ENCODE measurements around the gene CHI3L2.
A peak's percentile ranks its signal among the peaks of the same experiment; 100 is the strongest.

CHI3L2 gene

GRCh38 chr1:111202366-111202706 lies 25.2 kb upstream of the CHI3L2 start:
- no peak for TF ChIP-seq CTCF (IDR thresholded peaks at IDR 0.05; ENCODE audit: low read depth, low read length)
- no peak overlapping the region for H3K4me3 ChIP-seq (ENCODE audit: low read depth, low read length)

GRCh38 chr1:111202707-111203623 lies 24.5 kb upstream of the CHI3L2 start:
- TF ChIP-seq CTCF (IDR thresholded peaks at IDR 0.05; ENCODE audit: low read depth, low read length) = no peak
- H3K4me3 ChIP-seq (ENCODE audit: low read depth, low read length) = no peak overlapping the region

- no peak for TF ChIP-seq CTCF (IDR thresholded peaks at IDR 0.05; ENCODE audit: low read depth, low read length)
- peak overlapping the region; percentile 43 for H3K4me3 ChIP-seq (ENCODE audit: low read depth, low read length)
Observed at GRCh38 chr1:111203681-111204200, 23.8 kb upstream of the CHI3L2 start.

GRCh38 chr1:111204201-111204982 lies 23.1 kb upstream of the CHI3L2 start:
- H3K4me3 ChIP-seq (ENCODE audit: low read depth, low read length) = peak overlapping the region; percentile 43
- TF ChIP-seq CTCF (IDR thresholded peaks at IDR 0.05; ENCODE audit: low read depth, low read length) = no peak

GRCh38 chr1:111204983-111205713 lies 22.4 kb upstream of the CHI3L2 start:
- no peak for TF ChIP-seq CTCF (IDR thresholded peaks at IDR 0.05; ENCODE audit: low read depth, low read length)
- H3K4me3 ChIP-seq (ENCODE audit: low read depth, low read length) = no peak overlapping the region

- H3K4me3 ChIP-seq (ENCODE audit: low read depth, low read length) = no peak overlapping the region
- TF ChIP-seq CTCF (IDR thresholded peaks at IDR 0.05; ENCODE audit: low read depth, low read length) = no peak
Observed at GRCh38 chr1:111205714-111206050, 21.8 kb upstream of the CHI3L2 start.

All from WI38 (cell line).